Spleen (tissue), 11 donors: ENCODE measurements around the gene TMEM141. TPM values are rescaled to one million over a fixed set of nuclear protein-coding genes. Genes with fewer than 3 reads are reported as not detected.

ENCODE experiments used
- DNase-seq: peaks from one replicate; pipeline ENCODE4 v3.0.0-alpha.2; 2020
- H3K27ac ChIP-seq, 8 donors: fragments of 200-600 bp; sonication (generic) in 7 of 8; 1 replicate in 4 of 8; 2 replicates in 4 of 8; pipeline versions ENCODE4 v1.5.0 to v1.8.0; 2016 to 2021; ENCODE audit warnings: inconsistent platforms in 4 of 8, mild to moderate bottlenecking in 4 of 8, moderate library complexity in 1 of 8
- H3K27me3 ChIP-seq, 7 donors: fragments of 200-600 bp; sonication (generic) in 6 of 7; replicated peaks in 1 of 7; 1 replicate in 4 of 7; 2 replicates in 3 of 7; pipeline versions ENCODE4 v1.5.0 to v1.8.0; 2016 to 2021; ENCODE audit warnings: inconsistent platforms in 3 of 7, mild to moderate bottlenecking in 1 of 7
- H3K36me3 ChIP-seq, 6 donors: fragments of 200-600 bp; sonication (generic) in 5 of 6; 1 replicate in 4 of 6; 2 replicates in 2 of 6; pipeline versions ENCODE4 v1.5.0 to v1.8.0; 2016 to 2021; ENCODE audit warnings: inconsistent platforms in 2 of 6
- H3K4me1 ChIP-seq, 6 donors: fragments of 200-600 bp; sonication (generic) in 5 of 6; 1 replicate in 3 of 6; 2 replicates in 3 of 6; pipeline versions ENCODE4 v1.5.0 to v1.8.0; 2016 to 2021; ENCODE audit warnings: inconsistent platforms in 3 of 6
- H3K4me3 ChIP-seq, 8 donors: fragments of 200-600 bp; sonication (generic) in 7 of 8; 1 replicate in 4 of 8; 2 replicates in 4 of 8; pipeline versions ENCODE4 v1.5.0 to v1.8.0; 2016 to 2021; ENCODE audit warnings: inconsistent platforms in 4 of 8, mild to moderate bottlenecking in 4 of 8, moderate library complexity in 2 of 8
- H3K9me3 ChIP-seq, 8 donors: fragments of 200-600 bp; sonication (generic) in 7 of 8; 1 replicate in 4 of 8; 2 replicates in 4 of 8; pipeline versions ENCODE4 v1.5.0 to v1.8.0; 2016 to 2021; ENCODE audit warnings: inconsistent platforms in 4 of 8
- CTCF ChIP-seq, 11 experiments: fragments of 200-600 bp in 7 of 11; fragments of 450-650 bp in 4 of 11; sonication (generic) in 4 of 11; IDR thresholded peaks in 8 of 11; conservative IDR thresholded peaks in 3 of 11; 1 replicate in 7 of 11; 2 replicates in 4 of 11; pipeline versions ENCODE4 v1.4.0 to v1.8.0; 2016 to 2021; ENCODE audit warnings: antibody characterized with exemption in 11 of 11, inconsistent platforms in 4 of 11, mild to moderate bottlenecking in 1 of 11
- POLR2A ChIP-seq, 3 donors: fragments of 450-650 bp; IDR thresholded peaks; one replicate each; pipeline ENCODE4 v1.5.1; 2017; ENCODE audit warnings: antibody characterized with exemption in 3 of 3, mild to moderate bottlenecking in 1 of 3
- POLR2AphosphoS5 ChIP-seq, 3 donors: sonication (generic); formaldehyde crosslinking; IDR thresholded peaks; one replicate each; pipeline ENCODE4 v1.5.1; 2017; ENCODE audit warnings: antibody characterized with exemption in 3 of 3
- WGBS, 5 donors: extraction: QIAGEN DNeasy Blood & Tissue Kit in 3 of 5; methylation state at CpG; one replicate each; pipeline versions ENCODE4 v1.1.5 to v1.1.7; 2013 to 2018; 5-methylcytosine and 5-hydroxymethylcytosine counted together
- intact Hi-C: fragments of 100-400 bp; cut with DNase I; formaldehyde crosslinking; loops from one replicate; pipeline ENCODE4 v1.15.0; 2023; ENCODE audit warnings: low total_unique reads
- polyA plus RNA-seq, 3 donors: library from polyadenylated mRNA; stranded (reverse); fragments of 200-250 nt; gene quantifications; one replicate each; pipeline ENCODE4 v1.2.1, GENCODE V29; 2013
- total RNA-seq, 7 donors: library from RNA; depleted of rRNA in 3 of 7; stranded (reverse); fragments of >200 nt in 3 of 7; fragmentation: NEBNext Ultra II Directional in 4 of 7; extraction: Animal tissue kit (Norgen Biotek cat#: 25700) in 4 of 7; gene quantifications; one replicate each; pipeline versions ENCODE4 v1.1.0 to v1.2.1, GENCODE V29; 2016 to 2021
- donor health status: healthy with polysubstance abuse.
- donor health status: DM: no; HTN: no; CAD: no; lungs with moderate emphysema.
- donor health status: DM: no; HTN: no; CAD: no.
- donor health status: Bipolar disorder and iron deficiency.
- donor health status: healthy.
- donor health status: DM: no; HTN: no; CAD: no.
- donor health status: DM: yes; HTN: yes; CAD: no.

TMEM141 gene
- total and polyA plus RNA-seq, 10 donors: 32.1 to 92.8 (median 45.7) TPM

DNA sequence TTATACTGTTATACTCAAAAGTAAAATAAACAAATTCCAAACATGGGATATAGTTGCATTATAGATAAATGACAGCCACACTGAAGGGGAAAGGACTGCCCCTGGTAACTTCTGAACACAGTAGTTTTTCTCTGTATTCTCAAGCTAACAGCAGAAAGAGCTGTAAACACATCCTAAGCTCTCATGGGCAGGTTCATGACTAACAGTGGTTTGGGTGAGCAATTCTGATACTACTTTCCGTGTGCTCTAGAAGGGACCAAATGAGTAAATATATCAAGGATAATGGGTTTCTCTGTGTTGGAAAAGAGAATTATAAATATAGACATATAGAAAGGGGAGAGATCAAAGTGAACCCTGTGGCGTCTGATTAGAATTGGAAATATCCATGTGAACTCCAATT lies 40.6 kb upstream of the TMEM141 start:
- intact Hi-C loops: no loop called here
- TF ChIP-seq POLR2A (IDR thresholded peaks at IDR 0.05): no peak
- no peak for TF ChIP-seq POLR2AphosphoS5 (IDR thresholded peaks at IDR 0.05)
- TF ChIP-seq CTCF (IDR thresholded peaks at IDR 0.05 in 8 of 11, conservative IDR thresholded peaks at IDR 0.05 in 3 of 11): no peak
- H3K4me1 ChIP-seq: peaks cover 12 to 64% (median 24%) of the 10 kb centered on the region in 6 donors
- no peak overlapping the region for H3K4me3 ChIP-seq
- peaks cover 0 to 35% (median 24%) of the 10 kb centered on the region in 8 donors for H3K9me3 ChIP-seq
- peak overlapping the region in 2 of 8 donors; percentile 56 to 76 for H3K27ac ChIP-seq
- 54 to 72% (median 62%) methylated on average over 2 of the region's 2 CpGs for WGBS, 5 donors
- H3K36me3 ChIP-seq: no peaks in the 10 kb centered on the region
- DNase-seq: no peak
- H3K27me3 ChIP-seq: peaks cover 0 to 9% (median 0%) of the 10 kb centered on the region in 7 donors

DNA sequence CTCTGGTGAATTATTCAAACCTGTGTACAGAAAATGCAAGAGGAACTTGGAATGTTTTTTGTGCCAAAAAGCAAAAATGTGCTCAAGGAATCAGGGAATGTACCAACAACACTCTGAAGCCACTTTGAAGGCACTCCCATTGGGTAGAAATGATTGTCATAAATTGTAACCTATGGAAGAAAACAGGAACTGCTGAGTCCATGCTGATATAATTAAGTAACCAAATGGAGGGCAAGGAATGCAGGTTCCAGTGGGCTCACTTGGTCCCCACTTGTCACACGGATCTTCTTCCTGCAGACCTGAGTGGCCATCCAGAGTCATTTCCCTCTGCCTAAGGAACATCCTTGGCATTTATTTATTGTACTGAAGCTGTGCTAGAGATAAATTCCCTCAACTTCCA lies 39.9 kb upstream of the TMEM141 start:
- Histone ChIP-seq H3K9me3 (peaks cover 0 to 42% (median 25%) of the 10 kb centered on the region in 8 donors), H3K36me3 (no peaks in the 10 kb centered on the region), H3K4me1 (peaks cover 12 to 59% (median 24%) of the 10 kb centered on the region in 6 donors), H3K4me3 (no peak overlapping the region), H3K27me3 (peaks cover 0 to 9% (median 0%) of the 10 kb centered on the region in 7 donors), H3K27ac (no peak overlapping the region)
- TF ChIP-seq POLR2A (IDR thresholded peaks at IDR 0.05) (no peak), CTCF (IDR thresholded peaks at IDR 0.05 in 8 of 11, conservative IDR thresholded peaks at IDR 0.05 in 3 of 11) (no peak), POLR2AphosphoS5 (IDR thresholded peaks at IDR 0.05) (no peak)
- DNase-seq: no peak
- WGBS, 5 donors: 62 to 91% (median 80%) methylated on average over 1 of the region's 1 CpG
- intact Hi-C loops: no loop called here

- H3K36me3 ChIP-seq: no peaks in the 10 kb centered on the region
- H3K9me3 ChIP-seq: peaks cover 0 to 45% (median 26%) of the 10 kb centered on the region in 8 donors
- H3K4me1 ChIP-seq: peaks cover 12 to 53% (median 21%) of the 10 kb centered on the region in 6 donors
- no peak overlapping the region for H3K4me3 ChIP-seq
- intact Hi-C loops: no loop called here
- no peak for TF ChIP-seq POLR2AphosphoS5 (IDR thresholded peaks at IDR 0.05)
- TF ChIP-seq CTCF (IDR thresholded peaks at IDR 0.05 in 8 of 11, conservative IDR thresholded peaks at IDR 0.05 in 3 of 11): no peak
- no peak for TF ChIP-seq POLR2A (IDR thresholded peaks at IDR 0.05)
- H3K27me3 ChIP-seq: peaks cover 0 to 9% (median 0%) of the 10 kb centered on the region in 7 donors
- no peak overlapping the region for H3K27ac ChIP-seq
- DNase-seq: no peak
Observed at GRCh38 chr9:136751814-136752213, 39.3 kb upstream of the TMEM141 start.

DNA sequence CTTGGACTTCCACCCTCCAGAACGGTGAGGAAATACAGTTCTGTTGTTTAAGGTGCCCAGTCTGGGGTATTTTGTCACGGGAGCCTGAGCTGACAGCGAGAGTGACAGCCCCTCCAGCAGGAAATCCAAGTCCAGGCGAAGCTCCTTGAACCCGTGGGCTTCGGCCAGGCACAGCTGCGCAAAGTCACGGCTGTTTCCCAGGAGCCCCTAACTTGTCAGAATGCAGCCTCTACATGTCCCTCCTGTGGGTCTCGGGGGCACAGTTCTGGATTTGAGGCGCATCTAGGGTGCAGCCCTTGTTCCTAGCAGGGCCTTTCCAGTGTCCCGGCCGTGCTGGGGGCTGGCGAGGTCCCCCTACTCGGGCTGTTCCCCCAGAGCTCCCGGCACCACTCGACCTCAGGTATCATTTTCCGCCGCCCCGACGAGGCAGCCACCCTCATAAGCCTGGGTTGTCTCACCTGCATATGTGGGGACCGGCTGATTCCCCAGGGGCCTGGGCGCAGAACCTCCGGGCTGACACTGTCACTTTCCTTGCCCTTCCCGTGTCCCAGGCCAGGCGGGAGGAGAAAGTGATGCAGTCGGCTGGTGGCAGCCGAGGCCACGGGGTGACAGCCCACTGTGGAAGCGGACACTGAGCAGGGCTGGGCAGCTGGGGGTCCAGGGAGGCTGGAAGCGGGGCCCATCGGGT lies 37.6 kb upstream of the TMEM141 start:
- Histone ChIP-seq H3K4me3 (no peak overlapping the region), H3K36me3 (no peaks in the 10 kb centered on the region), H3K4me1 (peaks cover 12 to 55% (median 26%) of the 10 kb centered on the region in 6 donors), H3K9me3 (peaks cover 0 to 45% (median 26%) of the 10 kb centered on the region in 8 donors), H3K27me3 (peaks cover 0 to 15% (median 0%) of the 10 kb centered on the region in 7 donors), H3K27ac (peak overlapping the region in 1 of 8 donors; percentile 42)
- peak; percentile 52 for DNase-seq
- 84 to 89% (median 85%) methylated on average over 8 to 31 of the region's 31 CpGs for WGBS, 5 donors
- intact Hi-C loops: no loop called here
- TF ChIP-seq POLR2A (IDR thresholded peaks at IDR 0.05) (no peak), POLR2AphosphoS5 (IDR thresholded peaks at IDR 0.05) (no peak), CTCF (IDR thresholded peaks at IDR 0.05 in 8 of 11, conservative IDR thresholded peaks at IDR 0.05 in 3 of 11) (no peak)
